Left forelimb (tissue), 1 donor: ENCODE measurements around the gene PES1.
"Not testable (repeated sequence)": the region's sequence is repeated elsewhere in the genome, so short reads cannot be mapped to it uniquely, and the experiment has no call there.

Experiments used
- DNase-seq: peaks from one replicate; pipeline ENCODE4 v3.0.0-alpha.2; 2018; ENCODE audit warnings: low spot score

The PES1 gene

DNA sequence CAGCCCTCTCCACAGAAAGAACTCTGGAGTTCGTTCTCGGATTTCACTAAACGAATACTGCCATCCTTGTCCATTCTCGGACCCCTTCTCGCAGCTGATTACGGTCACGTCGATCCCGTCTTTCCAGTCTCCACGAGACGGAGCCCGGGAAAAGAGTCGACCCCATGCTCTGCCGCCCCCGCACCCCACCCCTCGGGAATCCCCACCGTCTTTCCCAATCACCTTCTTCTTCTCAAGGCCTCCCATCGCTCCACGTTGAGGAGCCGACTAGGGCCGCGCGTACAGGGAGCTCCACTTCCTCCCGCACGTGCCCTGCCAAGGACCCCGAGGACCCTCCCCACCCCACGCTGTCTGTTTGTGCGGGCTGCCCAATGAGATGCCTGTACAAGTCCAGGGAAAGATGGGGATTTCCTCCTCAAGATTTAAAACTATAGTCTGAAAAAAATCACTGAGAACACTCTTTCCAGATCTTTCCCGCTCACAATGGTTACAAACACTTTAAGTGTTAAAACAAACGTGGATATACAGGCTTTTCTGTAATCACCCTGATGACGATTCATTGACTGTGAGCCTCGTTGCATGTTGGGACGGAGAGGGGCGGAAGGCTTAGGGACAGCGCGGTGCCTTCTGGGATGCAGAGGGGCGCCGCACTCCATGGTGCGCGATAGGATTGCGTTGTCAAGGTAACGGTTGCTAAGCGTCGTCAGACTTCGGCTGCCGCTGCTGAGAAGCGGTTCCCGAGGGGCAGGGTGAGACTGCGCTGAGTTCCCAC lies at the start of gene PES1:
TSS of gene PES1 (minus strand) at position 323 of the 772 bp plus-strand sequence. CDS start at position 246, 77 bp downstream.
- DNase-seq = peak; percentile 95

DNA sequence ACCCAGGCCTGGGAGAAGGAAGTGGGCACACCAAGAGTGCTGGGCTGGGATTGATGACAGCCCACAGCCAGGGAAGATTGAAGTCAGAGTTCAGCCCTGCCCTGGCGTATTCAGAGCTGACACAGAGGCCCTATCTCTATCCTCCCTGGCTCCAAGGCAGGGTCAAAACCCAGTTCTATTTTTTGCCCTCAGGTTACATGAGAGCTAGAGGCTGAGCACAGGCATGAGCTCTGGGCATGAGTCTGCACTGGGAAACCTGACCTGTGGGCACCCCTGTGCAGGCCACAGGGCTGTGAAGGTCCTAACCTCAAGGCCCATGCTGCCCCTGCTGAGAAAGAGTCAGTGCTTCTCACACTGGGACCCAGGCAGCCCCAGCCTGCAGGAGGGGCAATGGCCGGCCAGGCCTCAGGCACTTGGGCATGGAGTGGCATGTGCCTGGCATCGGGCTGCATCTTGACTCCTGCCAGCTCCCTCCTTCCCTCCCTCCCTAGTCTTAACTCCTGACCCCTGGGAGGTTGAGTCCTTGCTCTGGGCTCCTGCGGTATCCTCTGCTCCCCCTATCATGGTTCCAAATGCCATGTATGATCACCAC lies 49.2 kb upstream of the PES1 start:
- DNase-seq = no peak

DNA sequence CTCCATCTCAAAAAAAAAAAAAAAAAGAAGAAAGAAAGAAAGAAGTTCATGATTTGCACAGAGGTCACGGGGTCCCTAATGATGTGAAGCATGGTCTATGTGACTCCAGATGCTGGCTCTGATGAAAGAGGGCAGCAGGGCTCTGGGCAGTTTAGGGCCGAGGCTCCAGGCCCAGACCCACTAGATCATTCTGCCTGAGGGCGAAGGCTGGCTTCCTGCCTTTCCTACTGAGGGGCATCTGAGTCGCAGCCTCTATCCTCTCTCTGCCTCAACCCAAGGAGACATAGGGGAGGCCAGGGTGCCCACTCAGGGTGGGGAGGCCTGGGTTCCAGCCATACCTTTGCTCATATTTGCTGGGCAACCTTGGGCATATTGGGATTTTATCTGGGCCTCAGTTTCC lies 48.7 kb upstream of the PES1 start:
- DNase-seq = no peak

DNA sequence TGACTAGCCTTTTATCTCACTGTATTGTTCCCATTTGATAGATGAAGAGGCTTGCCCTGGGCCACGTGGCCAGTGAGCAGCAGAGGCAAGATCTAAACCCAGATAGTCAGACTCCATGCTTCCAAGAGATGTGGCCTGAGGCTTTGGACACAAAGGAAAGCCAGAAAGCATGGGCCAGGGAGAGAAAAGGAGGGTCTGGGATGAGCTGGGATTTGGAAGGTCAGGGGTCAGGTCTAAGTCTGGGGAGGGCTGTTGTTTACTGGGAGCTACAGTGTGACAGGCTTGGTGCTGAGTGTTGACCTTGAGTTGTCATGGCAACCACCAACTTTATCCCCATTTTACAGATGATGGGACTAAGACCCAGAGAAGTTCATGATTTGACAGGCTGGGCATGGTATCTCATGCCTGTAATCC lies 46.0 kb upstream of the PES1 start:
- no peak for DNase-seq

DNA sequence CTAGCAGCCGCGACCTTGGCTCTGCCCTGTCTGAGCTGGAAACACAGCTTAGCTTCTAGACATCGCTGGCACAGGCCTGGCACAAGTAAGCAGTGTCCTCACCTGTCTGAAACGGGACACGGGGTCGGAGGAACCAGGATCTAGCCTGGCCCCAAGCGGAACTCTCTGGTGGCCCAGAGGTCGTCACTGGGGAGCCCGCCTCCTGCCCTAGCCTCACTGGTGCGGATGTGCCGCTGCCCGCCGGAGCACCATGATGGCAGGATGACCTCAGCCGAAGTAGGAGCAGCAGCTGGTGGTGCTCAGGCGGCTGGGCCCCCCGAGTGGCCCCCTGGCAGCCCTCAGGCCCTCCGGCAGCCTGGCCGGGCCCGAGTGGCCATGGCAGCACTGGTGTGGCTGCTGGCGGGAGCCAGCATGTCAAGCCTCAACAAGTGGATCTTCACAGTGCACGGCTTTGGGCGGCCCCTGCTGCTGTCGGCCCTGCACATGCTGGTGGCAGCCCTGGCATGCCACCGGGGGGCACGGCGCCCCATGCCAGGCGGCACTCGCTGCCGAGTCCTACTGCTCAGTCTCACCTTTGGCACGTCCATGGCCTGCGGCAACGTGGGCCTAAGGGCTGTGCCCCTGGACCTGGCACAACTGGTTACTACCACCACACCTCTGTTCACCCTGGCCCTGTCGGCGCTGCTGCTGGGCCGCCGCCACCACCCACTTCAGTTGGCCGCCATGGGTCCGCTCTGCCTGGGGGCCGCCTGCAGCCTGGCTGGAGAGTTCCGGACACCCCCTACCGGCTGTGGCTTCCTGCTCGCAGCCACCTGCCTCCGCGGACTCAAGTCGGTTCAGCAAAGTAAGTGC lies 44.7 kb upstream of the PES1 start:
- no peak for DNase-seq

GRCh38 chr22:30635273-30636225 lies 43.8 kb upstream of the PES1 start, which contains the start of gene SLC35E4:
Gene SLC35E4 (plus strand): TSS chr22:30635781. CDS start chr22:30636451, 670 bp downstream.
- DNase-seq = peak; percentile 95

DNA sequence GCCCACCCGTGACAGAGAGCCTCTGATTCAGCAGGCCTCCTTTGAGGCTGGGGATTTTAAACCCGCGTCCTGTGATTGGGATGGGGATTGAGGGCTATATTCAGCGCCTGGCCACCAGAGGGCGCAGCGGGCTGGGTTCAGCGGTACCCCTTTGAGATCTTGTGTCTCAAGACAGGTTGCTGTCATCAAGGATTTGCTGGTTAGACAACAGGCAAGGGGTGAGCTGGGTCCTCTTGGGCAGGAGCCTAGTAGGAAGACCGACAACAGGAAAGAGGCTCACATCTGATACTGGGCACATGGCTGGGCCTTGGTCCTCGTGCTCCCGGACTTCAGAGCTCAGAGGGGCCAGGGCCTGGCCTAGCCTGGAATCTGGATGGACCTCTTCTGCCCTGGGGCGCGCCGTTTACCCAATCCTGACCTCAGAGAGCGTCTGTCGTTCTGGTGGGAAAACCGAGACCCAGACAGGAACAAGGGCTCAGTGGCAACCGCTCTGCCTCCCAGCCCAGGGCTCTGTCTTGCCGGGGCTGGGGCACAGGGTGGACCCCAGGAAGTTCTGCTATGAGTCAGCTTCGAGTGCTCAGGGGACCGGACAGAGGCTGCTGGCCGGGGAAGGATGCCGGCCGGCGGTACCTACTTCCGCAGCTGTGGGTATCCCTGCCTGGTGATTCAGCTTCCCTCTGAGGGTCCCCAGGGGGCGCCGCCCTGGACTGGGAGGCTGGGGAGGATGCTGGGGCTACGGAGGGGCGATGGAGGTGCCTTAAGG lies 42.9 kb upstream of the PES1 start:
- DNase-seq = peak; percentile 87

GRCh38 chr22:30631469-30631868 lies 39.8 kb upstream of the PES1 start:
- not testable (repeated sequence) for DNase-seq

DNA sequence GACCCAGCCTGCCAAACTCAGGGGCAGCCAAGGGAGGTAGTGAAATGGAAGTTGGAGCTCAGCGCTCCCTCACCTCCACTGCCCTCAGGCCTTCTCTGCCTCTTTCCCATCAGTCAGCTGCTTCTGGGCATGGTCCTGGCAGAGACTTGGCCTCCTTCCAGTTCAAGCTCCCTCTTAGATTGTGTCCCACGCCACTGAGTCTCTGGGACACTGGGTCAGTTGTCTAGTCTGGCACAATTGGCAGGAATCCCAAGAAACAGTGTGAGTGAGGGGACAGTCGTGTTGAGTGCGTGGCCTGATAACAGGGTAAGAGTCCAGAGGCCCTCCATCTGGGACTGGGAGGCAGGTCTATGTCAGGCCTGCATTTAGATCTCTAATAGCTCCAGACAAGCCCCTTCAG lies 36.8 kb upstream of the PES1 start:
- no peak for DNase-seq

DNA sequence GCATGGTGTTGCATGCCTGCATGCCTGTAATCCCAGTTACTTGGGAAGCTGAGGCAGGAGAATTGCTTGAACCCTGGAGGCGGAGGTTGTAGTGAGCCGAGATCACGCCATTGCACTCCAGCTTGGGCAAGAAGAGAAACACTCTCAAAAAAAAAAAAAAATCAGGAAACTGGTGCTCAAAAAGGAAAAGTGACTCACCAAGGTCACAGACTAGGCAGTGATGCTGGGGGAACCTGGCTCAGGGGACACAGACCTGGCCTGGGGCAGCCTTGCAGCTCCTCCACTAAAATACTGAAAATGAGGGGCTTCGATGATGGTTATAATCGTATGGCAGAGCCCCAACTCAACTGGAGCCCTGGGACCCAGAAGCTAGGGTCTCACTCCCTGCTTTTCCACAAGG lies 35.8 kb upstream of the PES1 start:
- no peak for DNase-seq

- DNase-seq = no peak
These were observed 34.7 kb upstream of the PES1 start for GRCh38 chr22:30626413-30626812.

GRCh38 chr22:30619909-30620308 lies 28.2 kb upstream of the PES1 start:
- DNase-seq = not testable (repeated sequence)

DNA sequence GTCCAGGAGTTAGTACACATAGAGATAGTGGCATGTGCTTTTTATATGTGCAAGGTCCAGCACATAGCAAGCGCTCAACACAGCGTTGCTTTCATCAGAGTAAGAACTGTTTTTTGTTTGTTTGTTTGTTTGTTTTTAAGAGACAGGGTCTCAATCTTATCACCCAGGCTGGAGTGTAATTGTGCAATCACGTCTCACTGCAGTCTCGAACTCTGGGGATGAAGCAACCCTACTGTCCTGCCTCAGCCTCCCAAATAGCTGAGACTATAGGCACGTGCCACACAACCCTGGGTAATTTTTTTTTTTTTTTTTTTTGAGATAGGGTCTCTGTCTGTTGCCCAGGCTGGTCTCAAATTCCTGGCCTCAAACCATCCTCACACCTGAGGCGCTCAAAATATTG lies 26.1 kb upstream of the PES1 start:
- DNase-seq = no peak

DNA sequence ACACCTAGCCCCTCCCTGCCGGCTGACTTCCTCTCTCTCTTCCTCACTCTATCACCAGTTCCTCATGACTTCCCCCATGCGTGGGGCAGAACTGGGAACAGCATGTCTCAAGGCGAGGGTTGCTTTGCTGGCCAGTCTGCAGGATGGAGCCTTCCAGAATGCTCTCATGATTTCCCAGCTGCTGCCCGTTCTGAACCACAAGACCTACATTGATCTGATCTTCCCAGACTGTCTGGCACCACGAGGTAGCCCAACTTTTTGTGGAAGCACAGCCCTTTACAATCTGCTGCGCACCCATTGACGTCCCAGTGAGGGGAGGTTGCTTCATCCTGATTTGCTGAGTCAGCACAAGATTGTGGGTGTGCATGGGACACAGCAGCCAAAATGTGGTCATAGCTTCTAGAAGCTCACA lies 23.8 kb upstream of the PES1 start:
- DNase-seq = no peak

- no peak for DNase-seq
These were observed 23.2 kb upstream of the PES1 start for GRCh38 chr22:30614879-30615278.

DNA sequence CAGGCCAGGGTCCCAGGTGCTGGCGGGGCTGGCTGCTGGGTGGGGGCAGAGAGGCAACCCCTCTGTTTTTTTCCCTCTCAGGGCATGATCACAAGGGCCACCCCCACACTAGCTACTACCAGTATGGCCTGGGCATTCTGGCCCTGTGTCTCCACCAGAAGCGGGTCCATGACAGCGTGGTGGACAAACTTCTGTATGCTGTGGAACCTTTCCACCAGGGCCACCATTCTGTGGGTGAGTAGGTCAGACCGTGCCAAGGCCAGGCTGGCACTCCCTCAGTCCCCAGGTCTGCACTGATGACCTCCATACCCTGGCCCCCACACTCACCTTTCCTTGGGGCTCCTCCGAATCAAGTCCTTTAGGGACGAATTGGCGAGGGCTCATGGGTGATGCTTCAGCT lies 22.6 kb upstream of the PES1 start:
- no peak for DNase-seq

DNA sequence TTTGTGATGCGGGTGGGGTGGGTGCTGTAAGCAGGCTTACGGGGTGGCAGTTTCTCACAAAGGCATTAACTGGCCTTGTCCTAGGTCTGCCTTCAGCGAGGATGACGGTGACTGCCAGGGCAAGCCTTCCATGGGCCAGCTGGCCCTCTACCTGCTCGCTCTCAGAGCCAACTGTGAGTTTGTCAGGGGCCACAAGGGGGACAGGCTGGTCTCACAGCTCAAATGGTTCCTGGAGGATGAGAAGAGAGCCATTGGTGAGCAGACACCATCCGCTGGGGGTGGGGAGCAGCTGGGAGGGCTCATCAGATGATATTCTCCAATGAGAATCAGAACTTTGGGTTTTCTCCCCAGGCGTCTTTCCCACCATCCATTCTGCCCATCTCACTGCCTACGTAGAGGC lies 21.1 kb upstream of the PES1 start:
- DNase-seq = no peak

DNA sequence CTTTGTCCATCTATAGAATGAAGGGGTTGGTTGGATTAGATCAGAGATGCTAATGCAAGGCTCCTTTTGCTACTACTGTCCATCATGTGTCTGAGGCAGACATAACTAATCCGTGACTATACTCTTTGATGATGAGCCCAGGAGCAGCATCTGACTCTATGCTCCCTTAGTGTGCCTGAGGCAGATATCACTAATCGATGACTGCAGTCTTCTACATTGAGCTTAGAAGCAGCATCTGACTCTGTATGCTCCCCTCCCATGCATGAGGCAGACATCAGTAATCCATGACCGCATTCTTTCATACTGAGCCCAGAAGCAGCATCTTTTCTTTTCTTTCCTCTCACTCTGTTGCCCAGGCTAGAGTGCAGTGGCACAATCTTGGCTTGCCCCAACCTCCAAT lies 19.5 kb upstream of the PES1 start:
- DNase-seq = no peak

DNA sequence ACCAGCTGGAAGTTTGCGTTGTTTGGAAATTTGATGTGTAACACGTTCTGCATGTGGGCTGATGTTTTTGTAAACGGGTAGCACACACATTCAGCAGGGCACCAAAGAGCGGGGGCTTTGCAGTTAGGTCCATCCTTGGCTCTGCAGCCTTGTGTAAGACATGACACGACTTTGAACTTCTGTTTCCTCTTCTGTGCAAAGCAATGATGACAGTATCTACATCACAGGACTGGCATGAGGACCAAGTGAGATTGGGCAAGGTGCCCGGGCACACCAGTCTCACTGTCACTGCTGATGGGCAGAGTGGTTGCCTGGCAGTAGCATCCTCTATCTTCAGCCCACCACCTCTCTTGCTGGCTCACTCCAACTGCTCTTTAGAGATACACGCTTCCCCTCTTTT lies 18.6 kb upstream of the PES1 start:
- no peak for DNase-seq

DNA sequence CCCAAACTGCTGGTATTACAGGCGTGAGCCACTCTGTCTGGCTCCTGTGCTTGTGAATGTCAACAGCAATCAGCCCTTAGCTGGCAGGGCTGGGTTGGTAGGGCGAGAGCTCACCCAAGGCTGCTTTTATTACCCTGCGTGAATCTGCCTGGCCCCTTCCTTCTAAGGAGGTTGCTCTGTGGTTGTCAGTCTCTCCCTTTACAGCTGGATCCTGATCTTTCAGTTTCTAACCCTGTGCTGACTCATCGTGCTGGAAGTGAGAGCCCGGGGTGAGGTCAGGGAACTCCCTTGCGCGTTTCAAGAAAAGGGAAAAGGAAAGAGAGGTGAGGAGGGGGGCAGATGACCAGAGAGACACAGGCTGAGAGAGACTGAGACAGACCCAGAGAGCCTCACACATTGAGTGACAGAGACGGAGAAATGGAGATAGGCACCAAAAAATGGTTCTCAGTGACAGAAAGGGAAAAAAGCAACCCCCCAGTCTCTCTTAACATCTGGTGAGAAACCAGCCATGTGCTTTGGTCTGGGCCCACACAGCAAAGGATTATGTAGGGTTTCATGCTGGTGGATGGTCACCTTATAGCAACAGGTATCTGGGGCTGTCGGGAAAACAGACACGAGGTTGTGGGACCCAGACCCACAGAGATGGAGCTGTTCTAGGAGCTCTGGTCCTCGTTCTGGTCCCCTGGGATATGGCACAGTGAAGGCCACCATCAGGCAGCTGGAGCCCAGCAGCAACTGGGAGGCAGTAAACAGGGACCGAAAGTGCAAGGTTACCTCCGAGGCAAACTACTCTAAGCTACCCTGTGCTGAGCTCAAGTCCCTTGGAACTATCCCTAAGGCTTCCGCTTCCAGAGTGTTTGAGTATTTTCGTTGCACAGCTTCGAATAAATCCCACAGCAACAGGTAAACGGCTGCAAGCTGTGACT lies 17.8 kb upstream of the PES1 start:
- DNase-seq = no peak
